Prostate gland (tissue), 2 donors: ENCODE results near the gene ARHGEF19.

ENCODE experiments used
- CTCF ChIP-seq, 4 experiments: fragments of 200-600 bp in 2 of 4; fragments of 450-650 bp in 2 of 4; sonication (generic) in 2 of 4; IDR thresholded peaks; 1 replicate in 3 of 4; 2 replicates in 1 of 4; pipeline ENCODE4 v1.5.1; 2016 to 2019; ENCODE audit warnings: antibody characterized with exemption in 4 of 4, mild to moderate bottlenecking in 2 of 4, moderate library complexity in 2 of 4
- POLR2A ChIP-seq: fragments of 450-650 bp; IDR thresholded peaks from one replicate; pipeline ENCODE4 v1.6.1; 2016; ENCODE audit warnings: antibody characterized with exemption, mild to moderate bottlenecking
- POLR2AphosphoS5 ChIP-seq: sonication (generic); formaldehyde crosslinking; IDR thresholded peaks from one replicate; pipeline ENCODE4 v1.6.1; 2017; ENCODE audit warnings: antibody characterized with exemption

- TF ChIP-seq POLR2A (no peak), POLR2AphosphoS5 (no peak), CTCF (IDR thresholded peaks at IDR 0.05) (peak in 2 of 4 experiments; percentile 42 to 48)
Observed at GRCh38 chr1:16204634-16205333, 7.7 kb downstream of the ARHGEF19 start.
